Adrenal gland (tissue), 5 donors: Measurements from ENCODE around the gene COL5A1.

Source experiments
- POLR2A ChIP-seq, 2 donors: fragments of 450-650 bp; IDR thresholded peaks; one replicate each; pipeline ENCODE4 v1.6.1; 2017; ENCODE audit warnings: antibody characterized with exemption in 2 of 2, mild to moderate bottlenecking in 2 of 2, moderate library complexity in 1 of 2
- TF ChIP-seq, protein P1 (sequence below), 6 experiments: fragments of 450-650 bp in 4 of 6; fragments of 200-600 bp in 2 of 6; sonication (generic) in 1 of 6; IDR thresholded peaks; 1 replicate in 5 of 6; 2 replicates in 1 of 6; pipeline versions ENCODE4 v1.5.1 to v1.8.0; 2016 to 2021; ENCODE audit warnings: antibody characterized with exemption in 6 of 6, mild to moderate bottlenecking in 2 of 6, moderate library complexity in 1 of 6
- donor health status: DM: no; HTN: no; CAD: no.

DNA sequence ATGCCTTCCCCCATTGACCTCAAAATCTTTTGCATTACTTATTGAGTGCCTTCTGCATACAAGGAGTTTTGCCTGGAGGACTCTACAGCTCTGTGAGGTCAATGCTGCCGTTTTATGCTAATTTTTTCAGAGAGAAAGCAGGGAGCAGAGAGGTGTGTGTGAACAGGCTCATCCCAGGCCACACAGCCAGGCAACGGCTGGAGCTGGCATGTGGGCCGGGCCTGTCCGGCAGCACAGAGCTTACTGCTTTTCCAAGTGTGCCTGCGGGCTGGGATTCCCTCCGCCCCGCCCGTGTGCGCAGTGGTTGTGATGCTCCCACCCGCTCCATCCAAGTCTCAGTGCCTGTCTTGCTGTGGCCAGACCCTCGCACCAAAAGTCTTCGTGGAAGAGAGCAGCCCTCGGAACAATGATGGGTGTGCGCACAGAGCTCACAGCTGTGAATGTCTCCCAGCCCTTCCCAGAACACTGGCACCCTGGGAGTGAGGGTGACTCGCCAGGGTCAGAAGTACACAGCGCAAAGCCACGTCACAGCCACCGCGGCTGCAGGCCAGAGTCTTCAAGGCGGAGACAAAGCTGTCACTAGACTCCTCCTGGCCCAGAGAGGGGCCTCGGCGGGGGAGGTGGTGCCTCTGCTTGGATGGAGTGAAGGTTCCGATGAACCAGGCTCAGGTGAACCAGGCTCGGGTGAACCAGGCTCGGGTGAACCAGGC is 82.8 kb downstream of the COL5A1 start:
- TF ChIP-seq, protein P1, sequence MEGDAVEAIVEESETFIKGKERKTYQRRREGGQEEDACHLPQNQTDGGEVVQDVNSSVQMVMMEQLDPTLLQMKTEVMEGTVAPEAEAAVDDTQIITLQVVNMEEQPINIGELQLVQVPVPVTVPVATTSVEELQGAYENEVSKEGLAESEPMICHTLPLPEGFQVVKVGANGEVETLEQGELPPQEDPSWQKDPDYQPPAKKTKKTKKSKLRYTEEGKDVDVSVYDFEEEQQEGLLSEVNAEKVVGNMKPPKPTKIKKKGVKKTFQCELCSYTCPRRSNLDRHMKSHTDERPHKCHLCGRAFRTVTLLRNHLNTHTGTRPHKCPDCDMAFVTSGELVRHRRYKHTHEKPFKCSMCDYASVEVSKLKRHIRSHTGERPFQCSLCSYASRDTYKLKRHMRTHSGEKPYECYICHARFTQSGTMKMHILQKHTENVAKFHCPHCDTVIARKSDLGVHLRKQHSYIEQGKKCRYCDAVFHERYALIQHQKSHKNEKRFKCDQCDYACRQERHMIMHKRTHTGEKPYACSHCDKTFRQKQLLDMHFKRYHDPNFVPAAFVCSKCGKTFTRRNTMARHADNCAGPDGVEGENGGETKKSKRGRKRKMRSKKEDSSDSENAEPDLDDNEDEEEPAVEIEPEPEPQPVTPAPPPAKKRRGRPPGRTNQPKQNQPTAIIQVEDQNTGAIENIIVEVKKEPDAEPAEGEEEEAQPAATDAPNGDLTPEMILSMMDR (IDR thresholded peaks at IDR 0.05), result no peak
- TF ChIP-seq POLR2A (IDR thresholded peaks at IDR 0.05), result no peak
